NCI-H510A treated with DMSO at 0.1 percent for 48 hours (cell line): ENCODE measurements around the gene MTUS2.

Experiments used
- DNase-seq: peaks from one replicate; lab custom pipeline; 2025; lab: John Stamatoyannopoulos, UW

MTUS2 gene

GRCh38 chr13:29028868-29029267 lies 208.7 kb downstream of the MTUS2 start:
- no peak for DNase-seq

- no peak for DNase-seq
Observed at GRCh38 chr13:29038700-29039099, 218.6 kb downstream of the MTUS2 start.

GRCh38 chr13:29039212-29039611 lies 219.1 kb downstream of the MTUS2 start:
- no peak for DNase-seq

- DNase-seq = no peak
Observed at GRCh38 chr13:29046588-29046987, 226.4 kb downstream of the MTUS2 start.

- no peak for DNase-seq
Observed at GRCh38 chr13:29049524-29049923, 229.4 kb downstream of the MTUS2 start.

- DNase-seq = no peak
Observed at GRCh38 chr13:29050719-29051118, 230.6 kb downstream of the MTUS2 start.

GRCh38 chr13:29059800-29060199 lies 239.7 kb downstream of the MTUS2 start:
- peak; percentile 66 for DNase-seq

GRCh38 chr13:29065142-29065541 lies 245.0 kb downstream of the MTUS2 start:
- no peak for DNase-seq

- DNase-seq = no peak
Observed at GRCh38 chr13:29067306-29067945, 247.3 kb downstream of the MTUS2 start.

- DNase-seq = no peak
Observed at GRCh38 chr13:29073755-29074154, 253.6 kb downstream of the MTUS2 start.

GRCh38 chr13:29077051-29077813 lies 257.1 kb downstream of the MTUS2 start:
- DNase-seq = no peak

- DNase-seq = no peak
Observed at GRCh38 chr13:29081036-29081435, 260.9 kb downstream of the MTUS2 start.

GRCh38 chr13:29081697-29082440 lies 261.7 kb downstream of the MTUS2 start:
- no peak for DNase-seq

- no peak for DNase-seq
Observed at GRCh38 chr13:29099781-29100406, 279.8 kb downstream of the MTUS2 start.

GRCh38 chr13:29100758-29101157 lies 280.6 kb downstream of the MTUS2 start:
- DNase-seq = no peak

- no peak for DNase-seq
Observed at GRCh38 chr13:29101409-29101808, 281.3 kb downstream of the MTUS2 start.

GRCh38 chr13:29101905-29102304 lies 281.8 kb downstream of the MTUS2 start:
- no peak for DNase-seq

GRCh38 chr13:29103065-29103800 lies 283.1 kb downstream of the MTUS2 start:
- no peak for DNase-seq

GRCh38 chr13:29104461-29104860 lies 284.3 kb downstream of the MTUS2 start:
- DNase-seq = no peak

GRCh38 chr13:29105779-29106178 lies 285.6 kb downstream of the MTUS2 start:
- DNase-seq = no peak

GRCh38 chr13:29106651-29107050 lies 286.5 kb downstream of the MTUS2 start:
- no peak for DNase-seq
